Mesenchymal stem cell (in vitro differentiated cells and primary cell): ENCODE results near the gene MAGEA11.

ENCODE experiments used
- DNase-seq: peaks from one replicate; pipeline ENCODE4 v3.0.0-alpha.2; 2013
- H2AFZ ChIP-seq: one replicate; pipeline ENCODE4 v1.6.1; 2013; ENCODE audit warnings: low read depth, mild to moderate bottlenecking, control low read depth, inconsistent platforms, low read length, moderate library complexity
- H2AK5ac ChIP-seq: 2 replicates; pipeline ENCODE4 v1.6.1; 2013; ENCODE audit warnings: low read length, moderate library complexity, mild to moderate bottlenecking, inconsistent platforms; ENCODE audit not compliant: severe bottlenecking
- H2BK120ac ChIP-seq: one replicate; pipeline ENCODE4 v1.6.1; 2013; ENCODE audit warnings: low read depth, mild to moderate bottlenecking, inconsistent platforms, low read length, moderate library complexity
- H2BK12ac ChIP-seq, 2 experiments: one replicate each; pipeline ENCODE4 v1.6.1; 2013; ENCODE audit warnings: inconsistent platforms in 2 of 2, low read length in 2 of 2, mild to moderate bottlenecking in 2 of 2, moderate library complexity in 2 of 2, control low read depth in 1 of 2
- H2BK15ac ChIP-seq: one replicate; pipeline ENCODE4 v1.6.1; 2013; ENCODE audit warnings: mild to moderate bottlenecking, low read depth, inconsistent platforms; ENCODE audit not compliant: poor library complexity, severe bottlenecking
- H2BK5ac ChIP-seq: 2 replicates; pipeline ENCODE4 v1.6.1; 2013; ENCODE audit warnings: low read depth, mild to moderate bottlenecking, low read length, control low read depth, inconsistent platforms; ENCODE audit not compliant: poor library complexity, severe bottlenecking
- H3K14ac ChIP-seq, 2 experiments: one replicate each; pipeline ENCODE4 v1.6.1; 2013; ENCODE audit warnings: inconsistent platforms in 2 of 2, low read length in 2 of 2, control low read depth in 1 of 2, mild to moderate bottlenecking in 1 of 2, moderate library complexity in 1 of 2
- H3K18ac ChIP-seq, 2 experiments: one replicate each; pipeline ENCODE4 v1.6.1; 2013; ENCODE audit warnings: inconsistent platforms in 2 of 2, low read length in 2 of 2, control low read depth in 1 of 2, low read depth in 1 of 2, mild to moderate bottlenecking in 1 of 2
- H3K23ac ChIP-seq, 2 experiments: one replicate each; pipeline ENCODE4 v1.6.1; 2013; ENCODE audit warnings: inconsistent platforms in 2 of 2, low read length in 2 of 2, mild to moderate bottlenecking in 2 of 2, moderate library complexity in 2 of 2, control low read depth in 1 of 2
- H3K27ac ChIP-seq: 2 replicates; pipeline ENCODE4 v1.5.1; 2013; ENCODE audit warnings: mild to moderate bottlenecking, moderate library complexity, low read length, control low read depth, inconsistent platforms; ENCODE audit not compliant: poor library complexity, severe bottlenecking
- H3K27me3 ChIP-seq, 2 experiments: 2 replicates each; pipeline versions ENCODE4 v1.6.1 to v1.7.0; 2013; ENCODE audit warnings: low read length in 2 of 2, mild to moderate bottlenecking in 2 of 2, moderate library complexity in 2 of 2, control low read depth in 1 of 2, inconsistent platforms in 1 of 2; ENCODE audit not compliant: control insufficient read depth in 1 of 2, insufficient read depth in 1 of 2
- H3K36me3 ChIP-seq, 2 experiments: 2 replicates each; pipeline versions ENCODE4 v1.6.1 to v1.7.0; 2013; ENCODE audit warnings: low read length in 2 of 2, control low read depth in 1 of 2, inconsistent platforms in 1 of 2, low read depth in 1 of 2, mild to moderate bottlenecking in 1 of 2; ENCODE audit not compliant: insufficient read depth in 2 of 2, control insufficient read depth in 1 of 2
- H3K4ac ChIP-seq, 2 experiments: one replicate each; pipeline ENCODE4 v1.6.1; 2013; ENCODE audit warnings: inconsistent platforms in 2 of 2, low read length in 2 of 2, mild to moderate bottlenecking in 2 of 2, moderate library complexity in 2 of 2, control low read depth in 1 of 2, low read depth in 1 of 2
- H3K4me1 ChIP-seq: 2 replicates; pipeline ENCODE4 v1.6.1; 2013; ENCODE audit warnings: low read depth, low read length, control low read depth; ENCODE audit not compliant: control insufficient read depth, insufficient read depth
- H3K4me2 ChIP-seq: 2 replicates; pipeline ENCODE4 v1.6.1; 2013; ENCODE audit warnings: low read length, mild to moderate bottlenecking, inconsistent platforms; ENCODE audit not compliant: poor library complexity, severe bottlenecking
- H3K4me3 ChIP-seq, 2 experiments: 2 replicates each; pipeline versions ENCODE4 v1.5.1 to v1.7.0; 2013; ENCODE audit warnings: low read length in 2 of 2, mild to moderate bottlenecking in 2 of 2, control low read depth in 1 of 2, low read depth in 1 of 2; ENCODE audit not compliant: insufficient read depth in 1 of 2
- H3K79me1 ChIP-seq: replicated peaks from 2 replicates; pipeline ENCODE4 v1.6.1; 2013; ENCODE audit warnings: mild to moderate bottlenecking, control low read depth, low read length, inconsistent platforms; ENCODE audit not compliant: poor library complexity, severe bottlenecking
- H3K9ac ChIP-seq: 2 replicates; pipeline ENCODE4 v1.7.0; 2013; ENCODE audit warnings: mild to moderate bottlenecking, low read length, moderate library complexity
- H3K9me3 ChIP-seq: 2 replicates; pipeline ENCODE4 v1.7.0; 2013; ENCODE audit warnings: mild to moderate bottlenecking, low read length; ENCODE audit not compliant: control insufficient read depth
- H4K8ac ChIP-seq: one replicate; pipeline ENCODE4 v1.6.1; 2013; ENCODE audit warnings: inconsistent platforms, mild to moderate bottlenecking, low read length, moderate library complexity
- H4K91ac ChIP-seq: one replicate; pipeline ENCODE4 v1.6.1; 2013; ENCODE audit warnings: mild to moderate bottlenecking, low read length, inconsistent platforms
- WGBS: methylation state at CpG from one replicate; pipeline ENCODE4 v1.1.7; 2013; ENCODE audit warnings: mixed read lengths; 5-methylcytosine and 5-hydroxymethylcytosine counted together

MAGEA11 gene

DNA sequence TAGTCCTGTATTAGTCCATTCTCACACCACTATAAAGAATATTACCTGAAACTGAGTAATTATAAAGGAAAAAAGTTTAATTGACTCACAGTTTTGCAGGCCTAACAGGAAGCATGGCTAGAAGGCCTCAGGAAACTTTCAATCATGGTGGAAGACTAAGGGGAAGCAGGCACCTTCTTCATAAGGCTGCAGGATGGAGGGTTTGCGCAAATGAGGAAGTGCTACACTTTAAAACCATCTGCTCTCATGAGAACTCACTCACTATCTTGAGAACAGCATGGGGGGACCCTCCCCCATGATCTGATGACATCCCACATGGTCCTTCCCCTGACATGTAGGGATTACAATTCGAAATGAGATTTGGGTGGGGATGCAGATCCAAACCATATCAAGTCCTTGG is 12.1 kb upstream of the MAGEA11 start:
- Histone ChIP-seq H3K23ac (no peak overlapping the region), H3K4ac (no peak overlapping the region), H3K4me1 (no peaks in the 10 kb centered on the region), H3K4me3 (no peak overlapping the region), H3K4me2 (no peak overlapping the region), H4K91ac (no peak overlapping the region), H2BK5ac (no peak overlapping the region), H4K8ac (no peak overlapping the region), H3K27ac (no peak overlapping the region), H3K9ac (no peak overlapping the region), H3K79me1 (no peaks in the 10 kb centered on the region), H3K9me3 (no peaks in the 10 kb centered on the region), H2BK15ac (no peak overlapping the region), H3K27me3 (no peaks in the 10 kb centered on the region), H2AFZ (no peak overlapping the region), H3K18ac (no peak overlapping the region), H2BK12ac (no peak overlapping the region), H2BK120ac (no peak overlapping the region), H2AK5ac (no peak overlapping the region), H3K14ac (no peak overlapping the region), H3K36me3 (no peaks in the 10 kb centered on the region)
- 100% methylated on average over 1 of the region's 2 CpGs for WGBS
- DNase-seq = no peak

DNA sequence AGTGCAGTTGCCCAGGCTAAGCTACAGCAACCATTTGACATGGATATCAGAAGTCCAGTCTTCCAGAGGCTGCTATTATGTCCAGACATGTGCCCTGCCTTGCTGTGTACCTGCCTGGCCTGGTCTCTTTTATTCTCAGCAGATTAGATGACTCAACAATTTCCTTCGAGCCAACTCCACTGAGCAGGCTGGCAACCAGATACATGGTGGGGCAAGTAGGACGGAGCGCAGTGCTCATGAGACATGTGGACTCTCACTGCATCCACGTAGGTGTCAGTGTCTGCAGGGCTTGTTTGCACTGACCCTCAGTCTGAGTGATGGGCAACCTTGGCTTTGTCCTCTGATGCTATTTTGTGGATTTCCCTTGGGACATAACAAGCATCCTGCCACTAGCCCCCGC is 7.2 kb upstream of the MAGEA11 start:
- Histone ChIP-seq H3K27ac (no peak overlapping the region), H4K91ac (no peak overlapping the region), H2AK5ac (no peak overlapping the region), H3K9me3 (no peaks in the 10 kb centered on the region), H3K4ac (no peak overlapping the region), H3K79me1 (no peaks in the 10 kb centered on the region), H3K9ac (no peak overlapping the region), H2BK15ac (no peak overlapping the region), H2BK12ac (no peak overlapping the region), H2BK120ac (no peak overlapping the region), H2AFZ (no peak overlapping the region), H3K36me3 (no peaks in the 10 kb centered on the region), H3K18ac (no peak overlapping the region), H3K27me3 (peaks cover 0 to 4% of the 10 kb centered on the region in 2 experiments), H3K4me3 (no peak overlapping the region), H3K14ac (no peak overlapping the region), H3K23ac (no peak overlapping the region), H2BK5ac (no peak overlapping the region), H3K4me1 (no peaks in the 10 kb centered on the region), H4K8ac (no peak overlapping the region), H3K4me2 (no peak overlapping the region)
- WGBS = 78% methylated on average over 4 of the region's 5 CpGs
- DNase-seq = no peak

DNA sequence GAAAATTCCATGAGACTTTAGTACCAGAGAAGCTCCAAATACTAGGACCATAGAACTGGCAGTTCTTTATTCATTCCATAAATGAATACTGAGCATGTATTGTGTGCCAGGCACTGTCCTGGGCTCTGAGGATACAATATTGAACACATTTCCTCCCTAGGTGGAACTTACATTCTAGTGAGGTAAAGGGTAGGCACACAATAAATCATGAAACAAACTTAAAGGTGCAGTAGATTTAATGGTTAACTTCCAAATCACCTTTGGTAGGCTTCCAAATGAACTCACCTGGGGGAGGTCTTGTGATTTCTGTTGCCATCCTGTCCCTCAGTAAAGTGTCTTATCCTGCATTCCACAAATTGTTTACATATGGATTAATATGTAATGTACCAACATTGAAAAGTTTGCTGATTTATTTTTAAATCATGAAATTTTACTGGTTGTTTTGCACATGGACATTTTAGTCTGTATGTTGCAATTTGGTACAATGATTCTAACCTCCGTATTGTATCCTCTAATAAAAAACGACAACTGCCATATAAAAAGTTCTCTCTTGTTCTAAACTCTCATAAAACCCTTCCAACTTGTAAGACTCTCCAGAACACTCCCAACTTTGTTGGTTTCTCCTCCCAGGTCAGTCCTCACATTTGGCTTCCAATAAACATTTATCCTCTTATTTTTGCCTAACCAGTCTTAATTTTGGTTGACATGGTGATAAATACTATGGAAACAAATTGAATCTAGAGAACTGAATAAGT is 4.5 kb upstream of the MAGEA11 start:
- Histone ChIP-seq H2BK5ac (no peak overlapping the region), H3K4me2 (no peak overlapping the region), H3K4me1 (no peaks in the 10 kb centered on the region), H3K14ac (no peak overlapping the region), H3K18ac (no peak overlapping the region), H3K27me3 (peaks cover 0 to 4% of the 10 kb centered on the region in 2 experiments), H3K4me3 (no peak overlapping the region), H2AFZ (no peak overlapping the region), H4K8ac (no peak overlapping the region), H3K9ac (no peak overlapping the region), H3K23ac (no peak overlapping the region), H3K36me3 (no peaks in the 10 kb centered on the region), H2BK12ac (no peak overlapping the region), H3K9me3 (no peaks in the 10 kb centered on the region), H3K27ac (no peak overlapping the region), H2AK5ac (no peak overlapping the region), H3K4ac (no peak overlapping the region), H3K79me1 (no peaks in the 10 kb centered on the region), H2BK15ac (no peak overlapping the region), H4K91ac (no peak overlapping the region), H2BK120ac (no peak overlapping the region)
- 79% methylated on average over 2 of the region's 2 CpGs for WGBS
- no peak for DNase-seq

DNA sequence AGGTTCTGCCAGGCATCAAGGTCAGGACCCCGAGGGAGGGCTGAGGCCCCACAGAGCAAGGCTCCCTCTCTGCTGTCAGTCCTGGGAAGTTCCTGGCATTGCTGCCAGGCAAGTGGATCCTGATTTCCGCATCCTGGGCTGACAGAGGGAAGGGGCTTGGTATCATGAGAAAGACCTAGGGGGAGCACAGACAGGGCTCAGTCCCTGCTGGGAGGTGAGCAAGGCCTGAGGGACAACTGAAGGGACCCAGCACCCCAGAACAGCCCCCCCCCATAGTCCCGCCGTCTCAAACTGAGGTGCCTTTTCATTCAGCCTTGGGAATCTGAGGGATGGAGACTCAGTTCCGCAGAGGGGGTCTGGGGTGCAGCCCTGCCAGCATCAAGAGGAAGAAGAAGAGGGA is 971 bp downstream of the MAGEA11 start:
- Histone ChIP-seq H4K91ac (no peak overlapping the region), H3K36me3 (no peaks in the 10 kb centered on the region), H3K23ac (no peak overlapping the region), H2BK5ac (no peak overlapping the region), H3K27me3 (no peaks in the 10 kb centered on the region), H3K14ac (no peak overlapping the region), H3K27ac (no peak overlapping the region), H2AFZ (no peak overlapping the region), H3K9ac (no peak overlapping the region), H3K4ac (no peak overlapping the region), H3K4me3 (no peak overlapping the region), H2BK120ac (no peak overlapping the region), H4K8ac (no peak overlapping the region), H3K4me1 (peaks cover 1% of the 10 kb centered on the region), H3K4me2 (no peak overlapping the region), H3K79me1 (no peaks in the 10 kb centered on the region), H3K9me3 (no peaks in the 10 kb centered on the region), H3K18ac (no peak overlapping the region), H2AK5ac (no peak overlapping the region), H2BK15ac (no peak overlapping the region), H2BK12ac (no peak overlapping the region)
- no peak for DNase-seq
- 86% methylated on average over 2 of the region's 5 CpGs for WGBS
